LNCaP clone FGC (cell line): ENCODE data around the gene GDI2.

Source experiments
- DNase-seq: peaks from one replicate; pipeline ENCODE4 v3.0.0-alpha.2; 2011; ENCODE audit warnings: low read depth
- H3K4me3 ChIP-seq: 2 replicates; pipeline ENCODE4 v1.5.1; 2011; ENCODE audit warnings: mild to moderate bottlenecking, low read depth, low read length, control low read depth
- CTCF ChIP-seq: IDR thresholded peaks from 2 replicates; pipeline ENCODE4 v1.5.1; 2012; ENCODE audit warnings: mild to moderate bottlenecking; ENCODE audit not compliant: control insufficient read depth, insufficient read depth; ENCODE audit errors: extremely low read depth

Gene GDI2

GRCh38 chr10:5805711-5806110, 7.5 kb downstream of the GDI2 start:
- no peak overlapping the region for H3K4me3 ChIP-seq
- TF ChIP-seq CTCF = no peak
- no peak for DNase-seq

- no peak for DNase-seq
- no peak for TF ChIP-seq CTCF
- H3K4me3 ChIP-seq = no peak overlapping the region
These were observed 8.0 kb downstream of the GDI2 start for GRCh38 chr10:5805260-5805659.

- H3K4me3 ChIP-seq = no peak overlapping the region
- no peak for DNase-seq
- no peak for TF ChIP-seq CTCF
These were observed 8.8 kb downstream of the GDI2 start for GRCh38 chr10:5804386-5804785.

GRCh38 chr10:5800782-5801181, 12.5 kb downstream of the GDI2 start:
- DNase-seq = no peak
- no peak for TF ChIP-seq CTCF
- H3K4me3 ChIP-seq = no peak overlapping the region

GRCh38 chr10:5794236-5794635, 19.0 kb downstream of the GDI2 start:
- H3K4me3 ChIP-seq = no peak overlapping the region
- TF ChIP-seq CTCF = no peak
- no peak for DNase-seq

- TF ChIP-seq CTCF = no peak
- no peak overlapping the region for H3K4me3 ChIP-seq
- DNase-seq = no peak
These were observed 23.6 kb downstream of the GDI2 start for GRCh38 chr10:5789626-5790025.

- DNase-seq = no peak
- H3K4me3 ChIP-seq = no peak overlapping the region
- TF ChIP-seq CTCF = no peak
These were observed 24.3 kb downstream of the GDI2 start for GRCh38 chr10:5788969-5789368.
